ENCODE measurements around the gene ZNF646.

GRCh38 chr16:31118223-31119155, 44.3 kb downstream of the ZNF646 start:
- TF ChIP-seq RAD21 (CRISPR knock-in tag; IDR thresholded peaks at IDR 0.05) = no peak
- TF ChIP-seq RELA (CRISPR knock-in tag; IDR thresholded peaks at IDR 0.05) = no peak
- TF ChIP-seq CTCF (CRISPR knock-in tag; IDR thresholded peaks at IDR 0.05) = no peak
